K562 (cell line): ENCODE results near the gene LIN28A. TPM values are rescaled to one million over a fixed set of nuclear protein-coding genes. Genes with fewer than 3 reads are reported as not detected.

Experiments
- ATAC-seq: fragments of 200-7000 bp; cut with Tn5 transposase; 3 replicates; pipeline ENCODE4 v1.9.1; 2020; ENCODE audit warnings: moderate library complexity
- BruUV-seq: library from RNA; stranded (reverse); fragments of 400-500 nt; replicated peaks from 2 replicates; lab custom pipeline; 2021; lab: Mats Ljungman, UMichigan
- CTCF ChIA-PET: fragments of 300-600 bp; formaldehyde crosslinking; extraction: SDS; loops from one replicate; lab custom pipeline; 2021; ENCODE audit warnings: low intra/inter-chr PET ratio; lab: Yijun Ruan, JAX
- POLR2A ChIA-PET: fragments of 300-600, 350-650 bp; sonication (Branson Sonifier 250); formaldehyde crosslinking; extraction: SDS; loops from one replicate; lab custom pipeline; 2021; ENCODE audit warnings: antibody characterized with exemption, inconsistent platforms; lab: Yijun Ruan, JAX
- DNase-seq, 4 experiments: peaks; one replicate each; pipeline versions ENCODE4 v3.0.0 to v3.0.0-alpha.2; 2011 to 2018; ENCODE audit warnings: low spot score in 3 of 4, mixed read lengths in 3 of 4; ENCODE audit errors: extremely low read depth in 1 of 4
- FAIRE-seq: peaks from 2 replicates; lab custom pipeline; 2011; peaks lifted over from hg19 to GRCh38; lab: Jason Lieb, UNC
- H2AFZ ChIP-seq: 2 replicates; pipeline ENCODE4 v1.6.0; 2011; ENCODE audit warnings: low read depth, low read length, control low read depth, inconsistent platforms
- H3K27ac ChIP-seq: fragments of 200-600 bp; 3 replicates; pipeline ENCODE4 v1.8.0; 2011; ENCODE audit warnings: low read depth, mild to moderate bottlenecking, control low read depth, inconsistent platforms, low read length, moderate library complexity, mixed read lengths; ENCODE audit errors: extremely low read depth
- H3K27me3 ChIP-seq, 2 experiments: fragments of 300-600 bp in 1 of 2; 2 replicates in 1 of 2; 3 replicates in 1 of 2; pipeline versions ENCODE4 v1.6.0 to v1.8.0; 2011; ENCODE audit warnings: inconsistent platforms in 2 of 2, low read length in 2 of 2, mild to moderate bottlenecking in 1 of 2, mixed read lengths in 1 of 2, moderate library complexity in 1 of 2; ENCODE audit not compliant: control insufficient read depth in 2 of 2, insufficient read depth in 2 of 2
- H3K36me3 ChIP-seq: fragments of 300-600 bp; 3 replicates; pipeline ENCODE4 v1.8.0; 2011; ENCODE audit warnings: mild to moderate bottlenecking, low read length, inconsistent platforms; ENCODE audit not compliant: control insufficient read depth, insufficient read depth
- H3K4me1 ChIP-seq, 2 experiments: fragments of 200-600 bp in 1 of 2; replicated peaks in 1 of 2; 2 replicates in 1 of 2; 3 replicates in 1 of 2; pipeline versions ENCODE4 v1.5.1 to v1.8.0; 2011; ENCODE audit warnings: inconsistent platforms in 2 of 2, low read length in 2 of 2, mild to moderate bottlenecking in 1 of 2, mixed read lengths in 1 of 2, moderate library complexity in 1 of 2; ENCODE audit not compliant: control insufficient read depth in 2 of 2, insufficient read depth in 2 of 2
- H3K4me2 ChIP-seq: 2 replicates; pipeline ENCODE4 v1.6.1; 2011; ENCODE audit warnings: low read length, control low read depth, inconsistent platforms, mixed read lengths; ENCODE audit not compliant: insufficient read depth
- H3K4me3 ChIP-seq: fragments of 200-600 bp; sonication (generic), shearing (Covaris generic); 2 replicates; pipeline ENCODE4 v1.5.1; 2016; ENCODE audit warnings: control low read depth, inconsistent platforms
- H3K79me2 ChIP-seq: fragments of 200-600 bp; 3 replicates; pipeline ENCODE4 v1.8.0; 2011; ENCODE audit warnings: low read length, inconsistent platforms; ENCODE audit not compliant: control insufficient read depth, insufficient read depth
- H3K9ac ChIP-seq, 2 experiments: 2 replicates each; pipeline versions ENCODE4 v1.6.0 to v1.6.1; 2011; ENCODE audit warnings: low read depth in 2 of 2, low read length in 2 of 2, control low read depth in 1 of 2, inconsistent platforms in 1 of 2, mild to moderate bottlenecking in 1 of 2, mixed read lengths in 1 of 2; ENCODE audit not compliant: insufficient read depth in 1 of 2
- H3K9me1 ChIP-seq: one replicate; pipeline ENCODE4 v1.6.0; 2011; ENCODE audit warnings: inconsistent platforms, mild to moderate bottlenecking, low read length, moderate library complexity; ENCODE audit not compliant: control insufficient read depth, insufficient read depth
- H3K9me3 ChIP-seq: replicated peaks from 2 replicates; pipeline ENCODE4 v1.5.1; 2011; ENCODE audit warnings: low read depth, low read length, inconsistent platforms; ENCODE audit not compliant: control insufficient read depth, insufficient read depth
- H4K20me1 ChIP-seq: replicated peaks from 2 replicates; pipeline ENCODE4 v1.6.1; 2011; ENCODE audit warnings: low read length, inconsistent platforms, mixed read lengths; ENCODE audit not compliant: control insufficient read depth, insufficient read depth
- DDX20 ChIP-seq: fragments of 450-650 bp; IDR thresholded peaks from 2 replicates; pipeline ENCODE4 v1.6.1; 2016; ENCODE audit warnings: missing genetic modification characterization, low read depth, mild to moderate bottlenecking, missing compliant biosample characterization, moderate library complexity
- FOXM1 ChIP-seq, 2 experiments: fragments of 450-650 bp in 1 of 2; sonication (generic) in 1 of 2; formaldehyde crosslinking in 1 of 2; IDR thresholded peaks; 2 replicates each; pipeline versions ENCODE4 v1.6.1 to v1.9.0; 2017 to 2022; ENCODE audit warnings: low read depth in 2 of 2, mild to moderate bottlenecking in 2 of 2, missing genetic modification reagents in 1 of 2, moderate library complexity in 1 of 2
- HIVEP1 ChIP-seq: fragments of 250-450 bp; sonication (Bioruptor Pico); IDR thresholded peaks from 2 replicates; pipeline ENCODE4 v1.4.0; 2020; ENCODE audit warnings: mild to moderate bottlenecking
- HMG20A ChIP-seq: fragments of 450-650 bp; formaldehyde crosslinking; conservative IDR thresholded peaks from 2 replicates; pipeline ENCODE4 v1.4.0; 2020; ENCODE audit warnings: mild to moderate bottlenecking, mixed read lengths
- KLF10 ChIP-seq: fragments of 250-450 bp; sonication (Bioruptor Pico); IDR thresholded peaks from 2 replicates; pipeline ENCODE4 v1.6.1; 2021; ENCODE audit warnings: matching md5 sums
- LARP7 ChIP-seq: fragments of 450-650 bp; IDR thresholded peaks from 2 replicates; pipeline ENCODE4 v1.6.1; 2016
- MAFF ChIP-seq: IDR thresholded peaks from 2 replicates; pipeline ENCODE4 v1.6.1; 2012; ENCODE audit warnings: low read length, improper control_type of control experiment
- NUFIP1 ChIP-seq: fragments of 450-650 bp; IDR thresholded peaks from 2 replicates; pipeline ENCODE4 v1.6.1; 2018; ENCODE audit not compliant: partially characterized antibody
- RBM25 ChIP-seq: fragments of 200-400 bp; formaldehyde crosslinking; IDR thresholded peaks from 2 replicates; pipeline ENCODE4 v1.6.1; 2018; ENCODE audit warnings: low read length, low read depth, moderate library complexity; ENCODE audit not compliant: severe bottlenecking
- STAT5B ChIP-seq: fragments of 250-450 bp; sonication (Bioruptor Pico); IDR thresholded peaks from 2 replicates; pipeline ENCODE4 v1.8.0; 2021; ENCODE audit warnings: mild to moderate bottlenecking, inconsistent platforms
- TRIM28 ChIP-seq: fragments of 450-650 bp; IDR thresholded peaks from 2 replicates; pipeline ENCODE4 v1.6.1; 2017
- ZNF282 ChIP-seq: sonication (generic); formaldehyde crosslinking; IDR thresholded peaks from 2 replicates; pipeline ENCODE4 v1.8.1; 2023; ENCODE audit warnings: missing genetic modification reagents
- ZNF785 ChIP-seq: fragments of 250-450 bp; sonication (Bioruptor Pico); IDR thresholded peaks from 2 replicates; pipeline ENCODE4 v1.4.0; 2020; ENCODE audit warnings: mild to moderate bottlenecking
- WGBS: fragments of 100-300 bp; shearing (Covaris generic); methylation state at CpG from one replicate; pipeline ENCODE4 v1.1.6; 2016; ENCODE audit warnings: low coverage, mixed read lengths; ENCODE audit not compliant: insufficient coverage; ENCODE audit errors: missing lambda C conversion rate; 5-methylcytosine and 5-hydroxymethylcytosine counted together
- in situ Hi-C: fragments of 300-500 bp; cut with MboI; formaldehyde crosslinking; loops from 4 replicates; pipeline ENCODE4 v1.15.0; 2018; ENCODE audit warnings: inconsistent platforms, mixed read lengths
- intact Hi-C: fragments of 100-400 bp; cut with micrococcal nuclease; formaldehyde crosslinking; loops from 2 replicates; pipeline ENCODE4 v1.14.2; 2022
- polyA plus RNA-seq, 8 experiments: library from polyadenylated mRNA; depleted of rRNA in 4 of 8; stranded (reverse) in 5 of 8; unstranded in 3 of 8; fragments of >200 nt; fragmentation: Nextera tagmentation in 2 of 8; fragmentation: Illumina TruSeq in 1 of 8; extraction: Ambion mirVana in 2 of 8; extraction: Trizol in 1 of 8; gene quantifications; 2 replicates each; pipeline versions ENCODE4 v1.2.1 to v1.2.3, GENCODE V29; 2011 to 2014; ENCODE audit warnings: inconsistent platforms in 1 of 8, missing spikeins in 1 of 8
- total RNA-seq, 7 experiments: library from RNA; depleted of rRNA in 6 of 7; stranded (reverse); fragments of >200 nt in 6 of 7; fragmentation: Illumina TruSeq in 2 of 7; extraction: Trizol in 2 of 7; gene quantifications; 2 replicates each; pipeline versions ENCODE4 v1.2.1 to v1.2.3, GENCODE V29; 2011 to 2021; ENCODE audit warnings: low replicate concordance in 1 of 7
- TF ChIP-seq, protein P1 (sequence below): fragments of 250-450 bp; sonication (Bioruptor Pico); IDR thresholded peaks from 2 replicates; pipeline ENCODE4 v1.5.0; 2020; ENCODE audit warnings: mild to moderate bottlenecking, borderline replicate concordance

Gene LIN28A
- total and polyA plus RNA-seq, 9 of the 15 experiments (the other 6 are each of a cell fraction or from before 2014, with no cell fraction given): 0.80 to 5.4 (median 3.9) TPM

DNA sequence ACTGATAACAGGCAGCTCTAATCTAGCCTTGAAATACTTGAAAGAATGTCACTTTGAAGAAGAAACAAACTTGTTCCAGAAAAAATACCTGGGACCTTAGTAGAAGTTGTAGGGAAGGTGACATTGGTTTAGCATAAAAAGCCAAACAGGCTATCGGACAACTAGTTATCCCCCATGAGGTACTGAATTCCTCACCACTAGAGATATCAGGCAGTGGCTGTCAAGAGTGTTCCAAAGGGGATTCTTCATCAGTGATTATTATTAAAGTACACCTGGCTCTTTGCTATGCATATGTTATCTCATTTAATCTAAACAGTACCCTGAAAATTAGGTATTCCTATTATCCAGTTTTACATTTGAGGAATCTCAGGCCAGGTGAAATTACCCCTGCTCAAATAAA lies 48.5 kb downstream of the LIN28A start:
- WGBS: 91% methylated on average over 1 of the region's 1 CpG
- no peak overlapping the region for H3K9ac ChIP-seq
- peaks cover 84% of the 10 kb centered on the region for H3K36me3 ChIP-seq
- H3K27ac ChIP-seq: no peak overlapping the region
- DNase-seq: no peak
- intact Hi-C loops (no loop called here), in situ Hi-C loops (no loop called here)
- CTCF ChIA-PET: no interaction called here
- H3K9me3 ChIP-seq: no peaks in the 10 kb centered on the region
- no peaks in the 10 kb centered on the region for H3K79me2 ChIP-seq
- no peaks in the 10 kb centered on the region for H3K4me1 ChIP-seq
- no peak overlapping the region for H2AFZ ChIP-seq
- no TSS peak for BruUV-seq
- no peaks in the 10 kb centered on the region for H3K9me1 ChIP-seq
- no peak for FAIRE-seq
- ATAC-seq: no peak
- POLR2A ChIA-PET: interaction anchor here (1.2 to 1.9 kb wide), 3 partner anchors 8 to 10 kb away, joined by 3 to 11 read pairs (median 5); no protein-coding TSS in a partner anchor
- no peak overlapping the region for H3K4me2 ChIP-seq
- TF ChIP-seq HIVEP1 (CRISPR knock-in tag) (no peak), RBM25 (no peak), DDX20 (tag) (no peak), NUFIP1 (no peak)
- H4K20me1 ChIP-seq: no peaks in the 10 kb centered on the region
- no peak overlapping the region for H3K4me3 ChIP-seq
- H3K27me3 ChIP-seq: no peaks in the 10 kb centered on the region

DNA sequence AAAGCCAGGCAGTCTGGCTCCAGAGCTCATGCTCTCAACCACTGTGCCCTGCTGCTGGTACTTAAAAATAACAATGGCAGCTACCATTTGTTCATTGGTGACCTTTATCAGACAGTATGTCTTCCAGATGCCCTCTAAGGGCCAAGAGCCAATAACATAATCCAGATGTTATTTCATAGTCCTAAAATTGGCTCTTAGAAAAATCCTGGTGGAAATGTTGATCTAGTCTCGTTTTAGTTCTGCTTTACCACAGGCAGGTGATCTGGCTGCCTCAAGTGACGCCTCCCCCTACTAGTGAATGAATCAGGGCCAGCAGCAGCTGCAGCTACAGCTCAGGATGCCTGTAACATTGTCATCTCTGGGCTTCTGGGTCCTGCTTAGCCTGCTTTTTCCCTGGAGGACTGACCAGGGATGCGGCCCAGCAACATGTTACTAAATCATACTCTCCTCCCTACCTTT lies 49.0 kb downstream of the LIN28A start:
- Histone ChIP-seq H3K27me3 (no peaks in the 10 kb centered on the region), H3K9me1 (no peaks in the 10 kb centered on the region), H3K4me1 (no peaks in the 10 kb centered on the region), H3K27ac (no peak overlapping the region), H3K36me3 (peaks cover 85% of the 10 kb centered on the region), H2AFZ (no peak overlapping the region), H3K9ac (no peak overlapping the region), H3K4me3 (no peak overlapping the region), H3K79me2 (no peaks in the 10 kb centered on the region), H4K20me1 (no peaks in the 10 kb centered on the region), H3K4me2 (no peak overlapping the region), H3K9me3 (no peaks in the 10 kb centered on the region)
- ATAC-seq: no peak
- ChIA-PET POLR2A (interaction anchor here (1.0 to 1.9 kb wide), 3 partner anchors 8 to 14 kb away, joined by 3 to 11 read pairs (median 3); no protein-coding TSS in a partner anchor), CTCF (no interaction called here)
- intact Hi-C loops (no loop called here), in situ Hi-C loops (no loop called here)
- no TSS peak for BruUV-seq
- no peak for DNase-seq
- WGBS: 75% methylated on average over 3 of the region's 3 CpGs
- no peak for FAIRE-seq
- no peak for TF ChIP-seq FOXM1 (IDR thresholded peaks at IDR 0.05; ENCODE audit: low read depth)
- TF ChIP-seq FOXM1 (CRISPR knock-in tag; IDR thresholded peaks at IDR 0.05; ENCODE audit: low read depth): no peak
- no peak for TF ChIP-seq ZNF785 (CRISPR knock-in tag)
- TF ChIP-seq, protein P1, sequence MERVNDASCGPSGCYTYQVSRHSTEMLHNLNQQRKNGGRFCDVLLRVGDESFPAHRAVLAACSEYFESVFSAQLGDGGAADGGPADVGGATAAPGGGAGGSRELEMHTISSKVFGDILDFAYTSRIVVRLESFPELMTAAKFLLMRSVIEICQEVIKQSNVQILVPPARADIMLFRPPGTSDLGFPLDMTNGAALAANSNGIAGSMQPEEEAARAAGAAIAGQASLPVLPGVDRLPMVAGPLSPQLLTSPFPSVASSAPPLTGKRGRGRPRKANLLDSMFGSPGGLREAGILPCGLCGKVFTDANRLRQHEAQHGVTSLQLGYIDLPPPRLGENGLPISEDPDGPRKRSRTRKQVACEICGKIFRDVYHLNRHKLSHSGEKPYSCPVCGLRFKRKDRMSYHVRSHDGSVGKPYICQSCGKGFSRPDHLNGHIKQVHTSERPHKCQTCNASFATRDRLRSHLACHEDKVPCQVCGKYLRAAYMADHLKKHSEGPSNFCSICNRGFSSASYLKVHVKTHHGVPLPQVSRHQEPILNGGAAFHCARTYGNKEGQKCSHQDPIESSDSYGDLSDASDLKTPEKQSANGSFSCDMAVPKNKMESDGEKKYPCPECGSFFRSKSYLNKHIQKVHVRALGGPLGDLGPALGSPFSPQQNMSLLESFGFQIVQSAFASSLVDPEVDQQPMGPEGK (CRISPR knock-in tag): no peak
- TF ChIP-seq KLF10 (CRISPR knock-in tag): no peak
- no peak for TF ChIP-seq HMG20A (CRISPR knock-in tag)
- no peak for TF ChIP-seq LARP7
- TF ChIP-seq ZNF282 (CRISPR knock-in tag): no peak
- TF ChIP-seq MAFF: no peak
- TF ChIP-seq TRIM28: no peak
- TF ChIP-seq STAT5B: no peak
